Measurements from ENCODE around the gene CTNND1.

DNA sequence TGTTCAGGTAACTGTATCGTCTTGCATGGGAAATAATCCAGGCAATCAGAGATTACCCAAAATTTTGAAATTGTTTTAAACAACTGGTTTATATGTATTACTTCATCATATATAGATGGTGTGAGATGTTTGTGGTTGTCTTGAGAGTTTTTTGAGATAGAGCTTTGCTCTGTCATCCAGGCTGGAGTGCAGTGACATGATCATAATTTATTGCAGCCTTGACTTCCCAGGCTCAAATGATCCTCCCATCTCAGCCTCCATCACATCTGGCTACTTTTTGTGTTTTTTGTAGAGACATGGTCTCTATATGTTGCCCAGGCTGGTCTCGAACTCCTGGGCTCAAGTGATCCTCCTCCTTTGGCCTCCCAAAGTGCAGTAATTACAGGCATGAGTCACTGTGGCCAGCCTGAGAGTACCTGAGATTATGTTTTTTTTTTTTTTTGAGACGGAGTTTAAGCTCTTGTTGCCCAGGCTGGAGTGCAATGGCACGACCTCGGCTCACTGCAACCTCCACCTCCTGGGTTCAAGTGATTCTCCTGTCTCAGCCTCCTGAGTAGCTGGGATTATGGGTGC is 11.5 kb downstream of the CTNND1 start:
- TF ChIP-seq, protein P1, sequence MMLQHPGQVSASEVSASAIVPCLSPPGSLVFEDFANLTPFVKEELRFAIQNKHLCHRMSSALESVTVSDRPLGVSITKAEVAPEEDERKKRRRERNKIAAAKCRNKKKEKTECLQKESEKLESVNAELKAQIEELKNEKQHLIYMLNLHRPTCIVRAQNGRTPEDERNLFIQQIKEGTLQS (IDR thresholded peaks at IDR 0.05; ENCODE audit: borderline replicate concordance, extremely low read depth, low read depth, low read length), result no peak
- TF ChIP-seq, protein P2, sequence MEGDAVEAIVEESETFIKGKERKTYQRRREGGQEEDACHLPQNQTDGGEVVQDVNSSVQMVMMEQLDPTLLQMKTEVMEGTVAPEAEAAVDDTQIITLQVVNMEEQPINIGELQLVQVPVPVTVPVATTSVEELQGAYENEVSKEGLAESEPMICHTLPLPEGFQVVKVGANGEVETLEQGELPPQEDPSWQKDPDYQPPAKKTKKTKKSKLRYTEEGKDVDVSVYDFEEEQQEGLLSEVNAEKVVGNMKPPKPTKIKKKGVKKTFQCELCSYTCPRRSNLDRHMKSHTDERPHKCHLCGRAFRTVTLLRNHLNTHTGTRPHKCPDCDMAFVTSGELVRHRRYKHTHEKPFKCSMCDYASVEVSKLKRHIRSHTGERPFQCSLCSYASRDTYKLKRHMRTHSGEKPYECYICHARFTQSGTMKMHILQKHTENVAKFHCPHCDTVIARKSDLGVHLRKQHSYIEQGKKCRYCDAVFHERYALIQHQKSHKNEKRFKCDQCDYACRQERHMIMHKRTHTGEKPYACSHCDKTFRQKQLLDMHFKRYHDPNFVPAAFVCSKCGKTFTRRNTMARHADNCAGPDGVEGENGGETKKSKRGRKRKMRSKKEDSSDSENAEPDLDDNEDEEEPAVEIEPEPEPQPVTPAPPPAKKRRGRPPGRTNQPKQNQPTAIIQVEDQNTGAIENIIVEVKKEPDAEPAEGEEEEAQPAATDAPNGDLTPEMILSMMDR (IDR thresholded peaks at IDR 0.05 in 2 of 3, conservative IDR thresholded peaks at IDR 0.05 in 1 of 3; ENCODE audit: control insufficient read depth in 2 of 3, extremely low read depth in 1 of 3, insufficient read depth in 1 of 3, low read depth in 3 of 3, low read length in 3 of 3), result no peak
- TF ChIP-seq POLR2A (IDR thresholded peaks at IDR 0.05; ENCODE audit: low read depth, low read length), result no peak
- no peak for TF ChIP-seq EZH2 (IDR thresholded peaks at IDR 0.05; ENCODE audit: borderline replicate concordance, control insufficient read depth, low read depth, low read length)
- no peak for TF ChIP-seq BACH1 (IDR thresholded peaks at IDR 0.05; ENCODE audit: borderline replicate concordance)

Data from GM12878 (cell line).